ENCODE measurements around the gene PLCL2.

The PLCL2 gene

DNA sequence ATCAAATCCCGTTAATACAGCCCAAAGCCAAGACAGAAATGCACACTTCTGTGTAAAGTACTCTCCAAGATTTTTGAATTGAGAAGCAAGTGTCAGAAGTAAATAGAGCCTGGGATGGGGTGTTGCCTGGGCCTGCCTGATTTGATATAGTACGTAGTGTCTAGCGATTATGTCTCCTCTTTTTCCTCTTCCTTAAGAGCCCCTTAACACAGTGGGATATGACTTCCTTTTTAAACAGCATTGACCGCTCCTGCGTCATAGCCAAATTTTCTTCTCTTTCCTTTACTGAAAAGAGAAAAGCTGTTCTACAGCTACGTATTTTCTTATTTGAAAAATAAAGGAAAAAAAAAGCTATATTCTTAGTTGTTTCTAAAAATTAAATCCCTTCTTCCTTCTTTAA lies 97.7 kb downstream of the PLCL2 start:
- no peaks in the 10 kb centered on the region for H4K20me1 ChIP-seq (ENCODE audit: insufficient read depth, low read length)
- no peaks in the 10 kb centered on the region for H3K9me2 ChIP-seq (ENCODE audit: low read depth, low read length)

DNA sequence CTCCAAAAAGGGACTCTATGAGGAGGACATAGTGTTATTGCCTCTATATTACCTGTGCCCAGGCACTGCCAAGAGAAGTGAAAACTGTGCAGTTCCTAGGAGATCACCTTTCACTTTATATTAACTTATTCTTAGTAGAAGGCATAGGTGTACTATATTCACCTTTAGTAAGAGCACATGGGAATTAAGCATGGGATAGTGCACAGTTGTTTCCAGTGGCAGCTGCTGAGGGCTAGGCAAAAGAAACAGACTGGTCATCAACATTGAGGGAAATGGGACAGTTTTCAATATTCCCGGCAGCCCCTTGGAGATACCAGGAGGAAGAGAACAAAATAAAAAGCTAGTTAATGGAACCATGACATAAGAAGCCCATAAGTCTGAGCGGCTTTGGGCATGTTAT lies 100.9 kb downstream of the PLCL2 start:
- TF ChIP-seq, protein P1, sequence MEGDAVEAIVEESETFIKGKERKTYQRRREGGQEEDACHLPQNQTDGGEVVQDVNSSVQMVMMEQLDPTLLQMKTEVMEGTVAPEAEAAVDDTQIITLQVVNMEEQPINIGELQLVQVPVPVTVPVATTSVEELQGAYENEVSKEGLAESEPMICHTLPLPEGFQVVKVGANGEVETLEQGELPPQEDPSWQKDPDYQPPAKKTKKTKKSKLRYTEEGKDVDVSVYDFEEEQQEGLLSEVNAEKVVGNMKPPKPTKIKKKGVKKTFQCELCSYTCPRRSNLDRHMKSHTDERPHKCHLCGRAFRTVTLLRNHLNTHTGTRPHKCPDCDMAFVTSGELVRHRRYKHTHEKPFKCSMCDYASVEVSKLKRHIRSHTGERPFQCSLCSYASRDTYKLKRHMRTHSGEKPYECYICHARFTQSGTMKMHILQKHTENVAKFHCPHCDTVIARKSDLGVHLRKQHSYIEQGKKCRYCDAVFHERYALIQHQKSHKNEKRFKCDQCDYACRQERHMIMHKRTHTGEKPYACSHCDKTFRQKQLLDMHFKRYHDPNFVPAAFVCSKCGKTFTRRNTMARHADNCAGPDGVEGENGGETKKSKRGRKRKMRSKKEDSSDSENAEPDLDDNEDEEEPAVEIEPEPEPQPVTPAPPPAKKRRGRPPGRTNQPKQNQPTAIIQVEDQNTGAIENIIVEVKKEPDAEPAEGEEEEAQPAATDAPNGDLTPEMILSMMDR (IDR thresholded peaks at IDR 0.05; ENCODE audit: low read length): no peak
- no peak for TF ChIP-seq EZH2 (IDR thresholded peaks at IDR 0.05; ENCODE audit: borderline replicate concordance, low read length)
- Histone ChIP-seq H3K79me2 (ENCODE audit: insufficient read depth, low read length) (peaks cover 81% of the 10 kb centered on the region), H3K9me2 (ENCODE audit: low read depth, low read length) (no peaks in the 10 kb centered on the region), H3K4me3 (ENCODE audit: low read depth, low read length, poor library complexity, severe bottlenecking) (no peak overlapping the region), H2AFZ (ENCODE audit: low read length) (no peak overlapping the region), H3K27me3 (ENCODE audit: insufficient read depth, low read length) (no peaks in the 10 kb centered on the region), H3K36me3 (ENCODE audit: insufficient read depth, low read length) (no peaks in the 10 kb centered on the region), H3K27ac (ENCODE audit: low read depth, low read length, poor library complexity, severe bottlenecking) (no peak overlapping the region), H3K9ac (ENCODE audit: low read length) (no peak overlapping the region), H3F3A (ENCODE audit: insufficient read depth, low read length) (no peaks in the 10 kb centered on the region), H4K20me1 (ENCODE audit: insufficient read depth, low read length) (no peaks in the 10 kb centered on the region), H3K9me3 (ENCODE audit: low read length) (no peaks in the 10 kb centered on the region), H3K4me2 (ENCODE audit: low read length) (no peak overlapping the region), H3K4me1 (ENCODE audit: insufficient read depth, low read length, severe bottlenecking) (no peaks in the 10 kb centered on the region)

More for the DNA sequence above, 97.7 kb downstream of the PLCL2 start:
- H3K4me1 ChIP-seq (ENCODE audit: insufficient read depth, low read length, severe bottlenecking): no peaks in the 10 kb centered on the region
- H2AFZ ChIP-seq (ENCODE audit: low read length): no peak overlapping the region
- H3K36me3 ChIP-seq (ENCODE audit: insufficient read depth, low read length): 0 out of 2 replicates have a peak, but pooled peaks cover 4% of the 10 kb centered on the region
- no peak overlapping the region for H3K27ac ChIP-seq (ENCODE audit: low read depth, low read length, poor library complexity, severe bottlenecking)
- peaks cover 64% of the 10 kb centered on the region for H3K79me2 ChIP-seq (ENCODE audit: insufficient read depth, low read length)
- H3K4me2 ChIP-seq (ENCODE audit: low read length): no peak overlapping the region
- no peaks in the 10 kb centered on the region for H3K27me3 ChIP-seq (ENCODE audit: insufficient read depth, low read length)
- no peak overlapping the region for H3K9ac ChIP-seq (ENCODE audit: low read length)
- TF ChIP-seq EZH2 (IDR thresholded peaks at IDR 0.05; ENCODE audit: borderline replicate concordance, low read length): no peak
- TF ChIP-seq, protein P1 (IDR thresholded peaks at IDR 0.05; ENCODE audit: low read length): no peak
- H3F3A ChIP-seq (ENCODE audit: insufficient read depth, low read length): no peaks in the 10 kb centered on the region
- no peaks in the 10 kb centered on the region; the same call in 1 of the 2 replicates for H3K9me3 ChIP-seq (ENCODE audit: low read length)
- no peak overlapping the region for H3K4me3 ChIP-seq (ENCODE audit: low read depth, low read length, poor library complexity, severe bottlenecking)

DNA sequence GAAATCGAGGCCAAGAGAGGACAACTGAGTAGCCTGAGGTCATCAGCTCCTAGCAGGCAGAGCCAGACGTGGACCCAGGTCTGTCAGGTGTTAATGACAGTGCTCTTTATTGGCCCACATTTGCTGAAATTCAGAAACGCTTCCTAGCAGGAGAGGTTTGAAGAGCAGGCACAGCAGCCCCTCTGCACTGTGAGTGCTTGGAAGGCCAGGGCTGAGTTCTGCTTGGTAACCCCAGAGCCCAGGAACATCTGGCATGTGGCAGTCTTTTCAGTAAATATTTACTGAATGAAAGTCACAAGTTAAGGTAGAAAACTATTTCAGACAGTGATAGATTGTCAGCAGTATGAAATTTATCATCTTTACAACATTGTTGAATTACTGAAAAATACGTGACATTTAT lies 102.4 kb downstream of the PLCL2 start:
- Histone ChIP-seq H3K9me2 (ENCODE audit: low read depth, low read length) (no peaks in the 10 kb centered on the region), H3K4me1 (ENCODE audit: insufficient read depth, low read length, severe bottlenecking) (no peaks in the 10 kb centered on the region), H3K36me3 (ENCODE audit: insufficient read depth, low read length) (no peaks in the 10 kb centered on the region), H3K27me3 (ENCODE audit: insufficient read depth, low read length) (no peaks in the 10 kb centered on the region), H3K9ac (ENCODE audit: low read length) (no peak overlapping the region), H3K4me3 (ENCODE audit: low read depth, low read length, poor library complexity, severe bottlenecking) (no peak overlapping the region), H4K20me1 (ENCODE audit: insufficient read depth, low read length) (no peaks in the 10 kb centered on the region), H3F3A (ENCODE audit: insufficient read depth, low read length) (no peaks in the 10 kb centered on the region), H3K27ac (ENCODE audit: low read depth, low read length, poor library complexity, severe bottlenecking) (no peak overlapping the region), H3K79me2 (ENCODE audit: insufficient read depth, low read length) (peaks cover 82% of the 10 kb centered on the region), H2AFZ (ENCODE audit: low read length) (no peak overlapping the region), H3K9me3 (ENCODE audit: low read length) (no peaks in the 10 kb centered on the region), H3K4me2 (ENCODE audit: low read length) (no peak overlapping the region)
- TF ChIP-seq, protein P1 (IDR thresholded peaks at IDR 0.05; ENCODE audit: low read length): no peak

Measured in OCI-LY1 (cell line).